CD4-positive, alpha-beta T cell treated with Interleukin-17A for 4 hours (primary cell): Measurements from ENCODE around the gene LRRC45.

Experiments
- DNase-seq: peaks from one replicate; pipeline ENCODE4 v3.0.0-alpha.2; 2020; ENCODE audit warnings: mixed read lengths

LRRC45 gene

DNA sequence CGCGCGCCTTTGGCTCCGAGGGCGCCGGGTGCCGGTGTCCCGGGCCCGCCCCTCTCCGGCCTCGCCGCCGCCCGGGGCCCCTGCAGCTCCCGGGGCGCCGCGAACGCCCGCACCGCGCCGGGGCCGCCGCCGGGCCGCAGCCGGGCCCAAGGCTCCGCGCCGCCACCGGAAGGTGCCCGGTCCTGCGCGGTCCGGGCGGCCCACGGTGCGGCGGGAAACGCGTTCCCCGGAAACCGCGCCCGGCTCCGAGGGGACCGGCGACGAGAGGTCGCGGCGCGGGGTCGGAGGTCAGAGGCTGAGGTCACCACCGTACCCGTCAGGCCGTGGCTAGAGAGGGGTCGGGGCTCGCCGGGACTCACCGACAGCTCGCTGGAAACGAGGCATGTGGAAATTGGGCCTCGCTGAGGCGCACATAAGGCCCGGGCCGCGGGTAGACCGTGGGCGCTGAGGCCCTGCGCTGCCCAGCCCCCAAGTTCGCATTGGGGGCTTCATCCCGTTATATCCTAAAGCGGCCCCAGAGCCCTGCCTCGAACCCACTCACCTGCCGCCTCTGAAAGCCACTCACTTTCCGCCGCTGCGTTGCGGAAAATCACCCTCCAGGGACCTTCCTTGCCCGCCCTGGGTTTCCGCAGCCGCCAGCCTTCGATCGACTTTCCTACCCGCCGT, 42.7 kb downstream of the LRRC45 start, which contains the start of gene DUS1L:
Gene DUS1L (minus strand): TSS at position 167 of the 666 bp plus-strand sequence. CDS start 745 bp downstream, outside the sequence.
- DNase-seq = peak; percentile 77

GRCh38 chr17:82070611-82071010, 47.5 kb downstream of the LRRC45 start:
- DNase-seq = no peak

GRCh38 chr17:82072827-82073226, 49.7 kb downstream of the LRRC45 start:
- DNase-seq = no peak

- no peak for DNase-seq
Measured at GRCh38 chr17:82073446-82073845, 50.3 kb downstream of the LRRC45 start.

DNA sequence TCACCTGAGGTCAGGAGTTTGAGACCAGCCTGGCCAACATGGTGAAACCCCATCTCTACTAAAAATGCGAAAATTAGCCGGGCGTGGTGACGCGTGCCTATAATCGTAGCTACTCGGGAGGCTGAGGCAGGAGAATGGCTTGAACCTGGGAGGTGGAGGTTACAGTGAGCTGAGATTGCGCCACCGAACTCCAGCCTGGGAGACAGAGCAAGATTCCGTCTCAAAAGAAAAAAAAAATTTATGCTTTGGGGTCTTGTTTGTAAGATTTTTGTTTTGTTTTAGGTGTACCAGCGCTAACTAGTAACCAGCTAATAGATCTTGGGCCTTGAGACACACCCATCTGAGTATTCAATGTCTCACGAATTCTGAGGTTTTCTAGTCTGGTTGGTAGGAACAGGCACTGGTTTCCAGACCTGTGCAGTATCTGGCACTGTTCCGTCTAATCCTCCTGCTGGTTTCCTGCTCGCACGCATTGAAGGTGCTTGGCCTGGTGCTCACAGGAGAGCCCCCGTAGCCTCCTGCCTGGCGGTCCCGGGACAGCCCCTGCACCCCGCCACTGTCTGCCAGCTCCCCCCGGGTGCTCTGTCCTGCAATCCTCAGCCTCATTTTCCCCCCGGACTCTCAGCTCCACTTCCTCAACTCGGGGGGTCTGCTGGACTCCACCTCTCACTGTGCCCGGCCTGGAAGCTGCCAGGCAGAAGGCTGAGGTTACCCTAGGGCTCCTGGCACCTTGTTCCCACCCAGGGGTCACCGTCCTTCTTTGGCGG, 53.1 kb downstream of the LRRC45 start:
- no peak for DNase-seq

GRCh38 chr17:82076785-82077591, 53.9 kb downstream of the LRRC45 start:
- no peak for DNase-seq

GRCh38 chr17:82077617-82078358, 54.7 kb downstream of the LRRC45 start:
- DNase-seq = no peak

GRCh38 chr17:82078433-82078832, 55.3 kb downstream of the LRRC45 start:
- DNase-seq = no peak

DNA sequence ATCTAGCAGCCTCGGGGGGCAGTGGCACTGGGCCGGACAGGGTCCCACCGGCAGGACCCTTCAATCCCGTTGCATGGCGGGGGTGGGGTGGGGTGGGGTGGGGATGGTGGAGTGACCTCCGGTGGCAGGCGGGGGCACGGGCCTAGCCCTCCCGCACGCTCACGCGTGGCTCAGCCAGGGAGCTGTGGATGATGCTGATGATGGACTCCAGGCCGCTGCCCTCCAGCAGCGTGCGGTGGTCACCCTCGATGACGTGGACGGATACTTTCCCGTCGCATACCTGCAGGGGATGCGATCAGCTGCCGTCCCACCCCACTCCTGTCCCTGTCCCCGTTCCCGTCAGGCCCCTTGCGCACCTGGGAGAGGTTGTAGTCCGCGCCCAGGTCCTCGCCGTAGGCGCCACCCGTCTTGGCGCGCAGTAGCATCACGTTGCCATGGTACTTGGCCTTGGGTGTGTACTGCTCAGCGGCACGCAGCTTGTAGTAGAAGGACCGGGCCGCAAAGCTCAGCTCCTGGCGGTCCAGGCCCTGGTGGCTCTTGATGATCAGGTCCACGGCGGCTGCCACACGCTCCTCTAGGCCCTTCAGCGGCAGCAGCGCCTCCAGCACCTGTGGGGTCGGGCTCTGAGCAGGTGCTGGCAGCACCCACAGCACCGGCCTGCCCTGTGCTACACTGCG, 56.0 kb downstream of the LRRC45 start:
- DNase-seq = no peak

DNA sequence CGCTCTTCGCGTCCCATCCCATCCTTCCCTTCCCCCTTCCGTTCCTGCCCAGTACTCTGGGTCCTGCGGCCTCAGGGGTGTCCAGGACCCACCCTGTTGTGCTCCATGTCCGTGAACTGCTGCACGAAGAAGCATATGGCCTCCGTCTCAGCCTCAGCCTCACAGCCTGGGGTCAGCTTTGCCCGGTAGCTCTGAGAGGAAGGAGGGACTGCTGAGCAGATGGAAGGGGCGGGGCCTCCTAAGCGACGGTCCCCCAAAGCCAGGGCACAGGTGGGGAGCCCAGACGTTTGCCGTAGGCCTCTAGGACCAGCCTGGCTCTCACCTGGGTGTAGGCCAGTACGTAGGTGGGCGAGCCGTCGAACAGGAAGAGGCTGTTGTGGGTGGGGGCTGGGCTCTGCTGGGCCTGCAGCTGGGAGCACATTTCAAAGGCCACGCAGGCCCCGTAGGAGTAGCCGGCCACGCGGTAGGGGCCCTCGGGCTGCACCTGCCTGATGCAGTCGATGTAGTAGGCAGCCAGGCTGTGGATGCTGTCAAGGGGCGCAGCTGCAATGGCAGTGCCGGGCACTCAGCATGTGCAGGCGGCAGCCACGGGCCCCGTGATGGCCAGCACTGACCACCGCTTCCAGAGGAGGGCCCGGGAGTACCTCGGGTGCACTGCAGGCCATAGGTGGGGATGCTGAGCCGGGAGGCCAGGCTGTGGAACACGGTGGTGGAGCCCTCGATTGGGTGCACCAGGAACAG, 57.1 kb downstream of the LRRC45 start:
- no peak for DNase-seq
